Adrenal gland (tissue), 12 donors: ENCODE measurements around the gene ADORA1. TPM values are rescaled to one million over a fixed set of nuclear protein-coding genes. Genes with fewer than 3 reads are reported as not detected.

Experiments
- DNase-seq, 7 donors: peaks; one replicate each; pipeline ENCODE4 v3.0.0-alpha.2; 2019 to 2020
- H3K27ac ChIP-seq, 5 donors: fragments of 200-600 bp; sonication (generic) in 4 of 5; 1 replicate in 3 of 5; 2 replicates in 2 of 5; pipeline versions ENCODE4 v1.5.1 to v1.8.0; 2016 to 2020; ENCODE audit warnings: mild to moderate bottlenecking in 1 of 5
- H3K27me3 ChIP-seq: fragments of 200-600 bp; 2 replicates; pipeline ENCODE4 v1.8.0; 2021
- H3K36me3 ChIP-seq, 2 donors: fragments of 200-600 bp; replicated peaks in 1 of 2; 1 replicate in 1 of 2; 2 replicates in 1 of 2; pipeline versions ENCODE4 v1.5.1 to v1.8.0; 2018 to 2022
- H3K4me1 ChIP-seq, 2 donors: fragments of 200-600 bp; replicated peaks in 1 of 2; 1 replicate in 1 of 2; 2 replicates in 1 of 2; pipeline versions ENCODE4 v1.5.1 to v1.8.0; 2018 to 2021
- H3K4me3 ChIP-seq, 4 donors: fragments of 200-600 bp; sonication (generic) in 3 of 4; one replicate each; pipeline ENCODE4 v1.5.1; 2016 to 2018
- H3K9me3 ChIP-seq, 3 donors: fragments of 200-600 bp; sonication (generic) in 1 of 3; replicated peaks in 1 of 3; 1 replicate in 2 of 3; 2 replicates in 1 of 3; pipeline versions ENCODE4 v1.5.1 to v1.8.0; 2016 to 2021
- CTCF ChIP-seq, 6 experiments: fragments of 450-650 bp in 4 of 6; fragments of 200-600 bp in 2 of 6; sonication (generic) in 1 of 6; IDR thresholded peaks; 1 replicate in 5 of 6; 2 replicates in 1 of 6; pipeline versions ENCODE4 v1.5.1 to v1.8.0; 2016 to 2021; ENCODE audit warnings: antibody characterized with exemption in 6 of 6, mild to moderate bottlenecking in 2 of 6, moderate library complexity in 1 of 6
- POLR2A ChIP-seq, 2 donors: fragments of 450-650 bp; IDR thresholded peaks; one replicate each; pipeline ENCODE4 v1.6.1; 2017; ENCODE audit warnings: antibody characterized with exemption in 2 of 2, mild to moderate bottlenecking in 2 of 2, moderate library complexity in 1 of 2
- WGBS, 4 donors: extraction: QIAGEN DNeasy Blood & Tissue Kit in 2 of 4; methylation state at CpG; one replicate each; pipeline versions ENCODE4 v1.1.5 to v1.1.7; 2013 to 2017; 5-methylcytosine and 5-hydroxymethylcytosine counted together
- intact Hi-C, 2 donors: fragments of 100-400 bp; cut with DNase I; formaldehyde crosslinking; loops; one replicate each; pipeline versions ENCODE4 v1.14.1 to v1.15.0; 2022 to 2023
- polyA plus RNA-seq, 3 donors: library from polyadenylated mRNA; stranded (reverse); fragments of 200-250 nt in 2 of 3; fragments of 350-450 nt in 1 of 3; fragmentation: Illumina TruSeq in 1 of 3; extraction: RNeasy Lipid Tissue Mini Kit (QIAGEN cat#74804) in 1 of 3; gene quantifications; one replicate each; pipeline ENCODE4 v1.2.3, GENCODE V29; 2013 to 2014
- total RNA-seq, 9 donors: library from RNA; depleted of rRNA in 4 of 9; stranded (reverse); fragments of >200 nt in 4 of 9; fragments of 120-200 nt in 1 of 9; fragmentation: NEBNext Ultra II Directional in 1 of 9; extraction: Animal tissue kit (Norgen Biotek cat#: 25700) in 1 of 9; gene quantifications; one replicate each; pipeline versions ENCODE4 v1.1.0 to v1.2.4, GENCODE V29; 2013 to 2023
- donor health status: healthy with polysubstance abuse.
- donor health status: Bipolar disorder and iron deficiency.
- donor health status: DM: yes; HTN: yes; CAD: no.
- donor health status: DM: no; HTN: no; CAD: no.
- donor health status: DM: no; HTN: no; CAD: no.
- donor health status: DM: yes; HTN: yes; CAD: no.

The ADORA1 gene
- total and polyA plus RNA-seq, 12 donors = 0.14 to 1.7 (median 0.59) TPM

GRCh38 chr1:203172184-203173010 is 44.9 kb downstream of the ADORA1 start:
- WGBS, 4 donors = 54 to 61% (median 58%) methylated on average over 4 to 8 of the region's 8 CpGs
- Histone ChIP-seq H3K9me3 (no peaks in the 10 kb centered on the region), H3K4me3 (no peak overlapping the region), H3K27me3 (no peaks in the 10 kb centered on the region), H3K27ac (no peak overlapping the region), H3K4me1 (peaks cover under 1 to 2% of the 10 kb centered on the region in 2 donors), H3K36me3 (no peaks in the 10 kb centered on the region)
- intact Hi-C loops = loop anchor here in 1 of 2 donors (5.0 kb wide), 1 partner anchor 55 kb away; no protein-coding TSS in a partner anchor
- TF ChIP-seq CTCF (IDR thresholded peaks at IDR 0.05) (peak; percentile 71 to 87 (median 78)), POLR2A (IDR thresholded peaks at IDR 0.05) (no peak)
- DNase-seq = peak; percentile 50 to 78 (median 65)

- WGBS, 4 donors = 80 to 94% (median 88%) methylated on average over 2 of the region's 2 CpGs; no CpG with 5 or more reads in 1 of the 4 donors
- no peak for TF ChIP-seq CTCF (IDR thresholded peaks at IDR 0.05)
- no peak for TF ChIP-seq POLR2A (IDR thresholded peaks at IDR 0.05)
- no peak for DNase-seq
- no peaks in the 10 kb centered on the region for H3K27me3 ChIP-seq
- H3K4me3 ChIP-seq = no peak overlapping the region
- peaks cover 4 to 9% of the 10 kb centered on the region in 2 donors for H3K4me1 ChIP-seq
- H3K27ac ChIP-seq = no peak overlapping the region
- intact Hi-C loops = loop anchor here in 1 of 2 donors (5.0 kb wide), 1 partner anchor 56 kb away; no protein-coding TSS in a partner anchor
- no peaks in the 10 kb centered on the region for H3K36me3 ChIP-seq
- H3K9me3 ChIP-seq = no peaks in the 10 kb centered on the region
Measured at GRCh38 chr1:203173011-203173555, 45.6 kb downstream of the ADORA1 start.

GRCh38 chr1:203173566-203173965 is 46.0 kb downstream of the ADORA1 start:
- intact Hi-C loops = loop anchor here in 1 of 2 donors (5.0 kb wide), 1 partner anchor 56 kb away; no protein-coding TSS in a partner anchor
- WGBS, 4 donors = 73 to 90% (median 83%) methylated on average over 4 to 5 of the region's 5 CpGs

More at GRCh38 chr1:203173566-203173965, 46.0 kb downstream of the ADORA1 start:
- Histone ChIP-seq H3K27me3 (no peaks in the 10 kb centered on the region), H3K9me3 (no peaks in the 10 kb centered on the region), H3K36me3 (no peaks in the 10 kb centered on the region), H3K4me3 (no peak overlapping the region), H3K27ac (no peak overlapping the region), H3K4me1 (peaks cover 4 to 14% of the 10 kb centered on the region in 2 donors)
- DNase-seq = no peak
- TF ChIP-seq POLR2A (IDR thresholded peaks at IDR 0.05) (no peak), CTCF (IDR thresholded peaks at IDR 0.05) (no peak)
